Fibroblast of mammary gland (primary cell): Measurements from ENCODE around the gene TMEM143.

Experiments
- DNase-seq: peaks from one replicate; pipeline ENCODE4 v3.0.0-alpha.2; 2010; ENCODE audit warnings: low read depth
- H3K4me3 ChIP-seq: 2 replicates; pipeline ENCODE4 v1.5.1; 2011; ENCODE audit warnings: low read depth, mild to moderate bottlenecking, low read length, moderate library complexity; ENCODE audit not compliant: control insufficient read depth
- TF ChIP-seq, protein P1 (sequence below): conservative IDR thresholded peaks from 2 replicates; pipeline ENCODE4 v1.5.1; 2011; ENCODE audit warnings: low read depth, low read length, inconsistent platforms; ENCODE audit not compliant: control insufficient read depth, insufficient read depth

Gene TMEM143

GRCh38 chr19:48363810-48364597, at the start of gene TMEM143, which contains the start of gene SYNGR4:
Gene TMEM143 (minus strand): TSS chr19:48363940. CDS start chr19:48363920, 20 bp downstream.
Gene SYNGR4 (plus strand): TSS chr19:48364367. CDS start chr19:48365843, 1,476 bp downstream.
- peak within 1 kb of the TSS; percentile 76 for H3K4me3 ChIP-seq
- DNase-seq, result peak; percentile 99
- TF ChIP-seq, protein P1, sequence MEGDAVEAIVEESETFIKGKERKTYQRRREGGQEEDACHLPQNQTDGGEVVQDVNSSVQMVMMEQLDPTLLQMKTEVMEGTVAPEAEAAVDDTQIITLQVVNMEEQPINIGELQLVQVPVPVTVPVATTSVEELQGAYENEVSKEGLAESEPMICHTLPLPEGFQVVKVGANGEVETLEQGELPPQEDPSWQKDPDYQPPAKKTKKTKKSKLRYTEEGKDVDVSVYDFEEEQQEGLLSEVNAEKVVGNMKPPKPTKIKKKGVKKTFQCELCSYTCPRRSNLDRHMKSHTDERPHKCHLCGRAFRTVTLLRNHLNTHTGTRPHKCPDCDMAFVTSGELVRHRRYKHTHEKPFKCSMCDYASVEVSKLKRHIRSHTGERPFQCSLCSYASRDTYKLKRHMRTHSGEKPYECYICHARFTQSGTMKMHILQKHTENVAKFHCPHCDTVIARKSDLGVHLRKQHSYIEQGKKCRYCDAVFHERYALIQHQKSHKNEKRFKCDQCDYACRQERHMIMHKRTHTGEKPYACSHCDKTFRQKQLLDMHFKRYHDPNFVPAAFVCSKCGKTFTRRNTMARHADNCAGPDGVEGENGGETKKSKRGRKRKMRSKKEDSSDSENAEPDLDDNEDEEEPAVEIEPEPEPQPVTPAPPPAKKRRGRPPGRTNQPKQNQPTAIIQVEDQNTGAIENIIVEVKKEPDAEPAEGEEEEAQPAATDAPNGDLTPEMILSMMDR, result no peak

- TF ChIP-seq, protein P1, result no peak
- no peak overlapping the region for H3K4me3 ChIP-seq
- DNase-seq, result no peak
Measured at GRCh38 chr19:48405850-48406249, 42.1 kb upstream of the TMEM143 start.

GRCh38 chr19:48405010-48405659, 41.4 kb upstream of the TMEM143 start:
- DNase-seq, result no peak
- TF ChIP-seq, protein P1, result no peak
- no peak overlapping the region for H3K4me3 ChIP-seq

DNA sequence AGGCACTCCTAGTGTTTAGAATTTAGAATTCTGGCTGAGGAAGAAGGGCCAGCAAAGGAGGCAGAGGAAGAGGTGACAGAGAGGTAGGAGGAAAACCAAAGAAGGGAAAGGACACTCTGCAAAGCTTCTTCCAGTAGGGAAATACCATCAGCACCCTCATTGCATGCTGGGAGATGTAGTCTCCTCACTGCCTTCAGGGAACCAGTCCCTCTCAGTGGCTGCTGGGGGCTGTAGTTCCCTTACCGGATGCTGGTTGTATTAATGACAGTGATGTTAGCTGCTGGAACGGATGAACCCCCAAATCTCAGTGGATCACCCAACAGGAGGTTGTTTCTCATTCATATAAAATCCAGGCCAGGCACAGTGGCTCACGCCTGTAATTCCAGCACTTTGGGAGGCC, 39.9 kb upstream of the TMEM143 start:
- DNase-seq, result peak; percentile 61
- H3K4me3 ChIP-seq, result no peak overlapping the region
- TF ChIP-seq, protein P1, result no peak

GRCh38 chr19:48401287-48401686, 37.5 kb upstream of the TMEM143 start:
- H3K4me3 ChIP-seq, result no peak overlapping the region
- TF ChIP-seq, protein P1, result no peak
- DNase-seq, result no peak

GRCh38 chr19:48400018-48400742, 36.4 kb upstream of the TMEM143 start:
- DNase-seq, result peak; percentile 91
- TF ChIP-seq, protein P1, result no peak
- peak overlapping the region; percentile 47 for H3K4me3 ChIP-seq
